Myocyte (in vitro differentiated cells): ENCODE measurements around the gene TSPAN15. TPM values are rescaled to one million over a fixed set of nuclear protein-coding genes. Genes with fewer than 3 reads are reported as not detected.
A peak's percentile ranks its signal among the peaks of the same experiment; 100 is the strongest.

ENCODE experiments used
- DNase-seq: peaks from one replicate; pipeline ENCODE4 v3.0.0-alpha.2; 2012; ENCODE audit warnings: low read depth
- total RNA-seq: library from RNA; depleted of rRNA; stranded (reverse); fragments of >200 nt; gene quantifications from 2 replicates; pipeline ENCODE4 v1.2.3, GENCODE V29; 2014

The TSPAN15 gene
- total RNA-seq, 1 donor from 2014 or later = 5.5 TPM

- DNase-seq = peak; percentile 94
These were observed 13.6 kb downstream of the TSPAN15 start for GRCh38 chr10:69464801-69465401.

GRCh38 chr10:69465457-69466157, 14.3 kb downstream of the TSPAN15 start:
- no peak for DNase-seq

- peak; percentile 83 for DNase-seq
These were observed 14.9 kb downstream of the TSPAN15 start for GRCh38 chr10:69466158-69466490.

GRCh38 chr10:69466689-69467088, 15.4 kb downstream of the TSPAN15 start:
- no peak for DNase-seq

- no peak for DNase-seq
These were observed 16.9 kb downstream of the TSPAN15 start for GRCh38 chr10:69467928-69468750.

GRCh38 chr10:69468751-69469089, 17.5 kb downstream of the TSPAN15 start:
- DNase-seq = no peak

GRCh38 chr10:69469976-69470375, 18.7 kb downstream of the TSPAN15 start:
- DNase-seq = no peak

- peak; percentile 18 for DNase-seq
These were observed 19.5 kb downstream of the TSPAN15 start for GRCh38 chr10:69470463-69471384.

- DNase-seq = no peak
These were observed 20.9 kb downstream of the TSPAN15 start for GRCh38 chr10:69472142-69472541.

GRCh38 chr10:69472544-69472943, 21.3 kb downstream of the TSPAN15 start:
- peak; percentile 81 for DNase-seq

GRCh38 chr10:69473304-69473990, 22.2 kb downstream of the TSPAN15 start:
- no peak for DNase-seq

GRCh38 chr10:69474742-69475432, 23.6 kb downstream of the TSPAN15 start:
- DNase-seq = peak; percentile 90

GRCh38 chr10:69475433-69475830, 24.2 kb downstream of the TSPAN15 start:
- peak; percentile 56 for DNase-seq

- DNase-seq = peak; percentile 16
These were observed 26.8 kb downstream of the TSPAN15 start for GRCh38 chr10:69477968-69478597.

- peak; percentile 77 for DNase-seq
These were observed 28.2 kb downstream of the TSPAN15 start for GRCh38 chr10:69479240-69480067.

- peak; percentile 46 for DNase-seq
These were observed 28.8 kb downstream of the TSPAN15 start for GRCh38 chr10:69480068-69480412.

- no peak for DNase-seq
These were observed 30.0 kb downstream of the TSPAN15 start for GRCh38 chr10:69481305-69481704.

- DNase-seq = no peak
These were observed 30.7 kb downstream of the TSPAN15 start for GRCh38 chr10:69481811-69482524.
